ENCODE data around the gene ADAMTS17. TPM values are rescaled to one million over a fixed set of nuclear protein-coding genes. Genes with fewer than 3 reads are reported as not detected.

The ADAMTS17 gene
- total RNA-seq, 1 experiment from 2014 or later, result 1.6 TPM

DNA sequence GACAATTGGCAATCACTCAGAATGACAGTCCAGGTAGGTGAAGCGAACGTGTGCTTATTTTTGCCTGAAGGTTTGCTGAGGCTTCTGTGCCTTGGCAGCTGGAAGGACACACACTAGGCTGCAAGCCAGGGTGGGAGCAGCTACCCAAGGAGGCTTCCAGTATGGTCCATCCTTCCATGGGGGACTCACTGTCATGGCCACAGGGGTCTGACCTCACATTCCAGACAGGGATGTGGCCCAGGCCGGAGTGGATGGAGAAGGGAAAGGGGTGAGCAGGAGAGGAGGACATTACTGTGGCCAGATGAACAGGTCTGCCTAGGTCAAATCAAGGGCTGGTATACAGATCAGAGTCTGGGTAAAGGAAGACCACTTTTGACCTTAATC is 247.7 kb downstream of the ADAMTS17 start:
- no peaks in the 10 kb centered on the region for H3K36me3 ChIP-seq (ENCODE audit: control insufficient read depth, insufficient read depth, low read length)
- no peaks in the 10 kb centered on the region for H3K27me3 ChIP-seq (ENCODE audit: control insufficient read depth, insufficient read depth, low read length)
- ChIA-PET POLR2A (no interaction called here), CTCF (no interaction called here)
- DNase-seq (ENCODE audit: low read depth, low spot score) (no peak), ATAC-seq (no peak)
- H3K4me3 ChIP-seq (ENCODE audit: low read depth in 2 of 2, low read length in 2 of 2), result no peak overlapping the region
- TF ChIP-seq, protein P1, sequence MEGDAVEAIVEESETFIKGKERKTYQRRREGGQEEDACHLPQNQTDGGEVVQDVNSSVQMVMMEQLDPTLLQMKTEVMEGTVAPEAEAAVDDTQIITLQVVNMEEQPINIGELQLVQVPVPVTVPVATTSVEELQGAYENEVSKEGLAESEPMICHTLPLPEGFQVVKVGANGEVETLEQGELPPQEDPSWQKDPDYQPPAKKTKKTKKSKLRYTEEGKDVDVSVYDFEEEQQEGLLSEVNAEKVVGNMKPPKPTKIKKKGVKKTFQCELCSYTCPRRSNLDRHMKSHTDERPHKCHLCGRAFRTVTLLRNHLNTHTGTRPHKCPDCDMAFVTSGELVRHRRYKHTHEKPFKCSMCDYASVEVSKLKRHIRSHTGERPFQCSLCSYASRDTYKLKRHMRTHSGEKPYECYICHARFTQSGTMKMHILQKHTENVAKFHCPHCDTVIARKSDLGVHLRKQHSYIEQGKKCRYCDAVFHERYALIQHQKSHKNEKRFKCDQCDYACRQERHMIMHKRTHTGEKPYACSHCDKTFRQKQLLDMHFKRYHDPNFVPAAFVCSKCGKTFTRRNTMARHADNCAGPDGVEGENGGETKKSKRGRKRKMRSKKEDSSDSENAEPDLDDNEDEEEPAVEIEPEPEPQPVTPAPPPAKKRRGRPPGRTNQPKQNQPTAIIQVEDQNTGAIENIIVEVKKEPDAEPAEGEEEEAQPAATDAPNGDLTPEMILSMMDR (IDR thresholded peaks at IDR 0.05), result no peak
- TF ChIP-seq POLR2AphosphoS5 (IDR thresholded peaks at IDR 0.05; ENCODE audit: low read depth, low read length) (no peak), SIN3A (IDR thresholded peaks at IDR 0.05; ENCODE audit: borderline replicate concordance, insufficient read depth, low read depth, low read length) (no peak), TCF7L2 (IDR thresholded peaks at IDR 0.05; ENCODE audit: low read depth, low read length) (no peak)
- TF ChIP-seq, protein P2, sequence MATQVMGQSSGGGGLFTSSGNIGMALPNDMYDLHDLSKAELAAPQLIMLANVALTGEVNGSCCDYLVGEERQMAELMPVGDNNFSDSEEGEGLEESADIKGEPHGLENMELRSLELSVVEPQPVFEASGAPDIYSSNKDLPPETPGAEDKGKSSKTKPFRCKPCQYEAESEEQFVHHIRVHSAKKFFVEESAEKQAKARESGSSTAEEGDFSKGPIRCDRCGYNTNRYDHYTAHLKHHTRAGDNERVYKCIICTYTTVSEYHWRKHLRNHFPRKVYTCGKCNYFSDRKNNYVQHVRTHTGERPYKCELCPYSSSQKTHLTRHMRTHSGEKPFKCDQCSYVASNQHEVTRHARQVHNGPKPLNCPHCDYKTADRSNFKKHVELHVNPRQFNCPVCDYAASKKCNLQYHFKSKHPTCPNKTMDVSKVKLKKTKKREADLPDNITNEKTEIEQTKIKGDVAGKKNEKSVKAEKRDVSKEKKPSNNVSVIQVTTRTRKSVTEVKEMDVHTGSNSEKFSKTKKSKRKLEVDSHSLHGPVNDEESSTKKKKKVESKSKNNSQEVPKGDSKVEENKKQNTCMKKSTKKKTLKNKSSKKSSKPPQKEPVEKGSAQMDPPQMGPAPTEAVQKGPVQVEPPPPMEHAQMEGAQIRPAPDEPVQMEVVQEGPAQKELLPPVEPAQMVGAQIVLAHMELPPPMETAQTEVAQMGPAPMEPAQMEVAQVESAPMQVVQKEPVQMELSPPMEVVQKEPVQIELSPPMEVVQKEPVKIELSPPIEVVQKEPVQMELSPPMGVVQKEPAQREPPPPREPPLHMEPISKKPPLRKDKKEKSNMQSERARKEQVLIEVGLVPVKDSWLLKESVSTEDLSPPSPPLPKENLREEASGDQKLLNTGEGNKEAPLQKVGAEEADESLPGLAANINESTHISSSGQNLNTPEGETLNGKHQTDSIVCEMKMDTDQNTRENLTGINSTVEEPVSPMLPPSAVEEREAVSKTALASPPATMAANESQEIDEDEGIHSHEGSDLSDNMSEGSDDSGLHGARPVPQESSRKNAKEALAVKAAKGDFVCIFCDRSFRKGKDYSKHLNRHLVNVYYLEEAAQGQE (IDR thresholded peaks at IDR 0.05; ENCODE audit: insufficient read depth in 1 of 2, low read depth in 2 of 2, low read length in 1 of 2), result no peak
- in situ Hi-C loops (cut with HindIII; ENCODE audit: low pct_unique_long_range_greater_than_20kb, low sequenced_read_pairs), result no loop called here
- intact Hi-C loops (cut with micrococcal nuclease; ENCODE audit: unreplicated experiment), result no loop called here
- no TSS peak for BruUV-seq (replicated peaks)
- no peaks in the 10 kb centered on the region for H3K9me3 ChIP-seq (ENCODE audit: control insufficient read depth, insufficient read depth, low read depth, low read length)
- H3K4me1 ChIP-seq (ENCODE audit: control insufficient read depth, insufficient read depth, low read length), result no peaks in the 10 kb centered on the region
- H3K27ac ChIP-seq (ENCODE audit: low read length), result no peak overlapping the region

DNA sequence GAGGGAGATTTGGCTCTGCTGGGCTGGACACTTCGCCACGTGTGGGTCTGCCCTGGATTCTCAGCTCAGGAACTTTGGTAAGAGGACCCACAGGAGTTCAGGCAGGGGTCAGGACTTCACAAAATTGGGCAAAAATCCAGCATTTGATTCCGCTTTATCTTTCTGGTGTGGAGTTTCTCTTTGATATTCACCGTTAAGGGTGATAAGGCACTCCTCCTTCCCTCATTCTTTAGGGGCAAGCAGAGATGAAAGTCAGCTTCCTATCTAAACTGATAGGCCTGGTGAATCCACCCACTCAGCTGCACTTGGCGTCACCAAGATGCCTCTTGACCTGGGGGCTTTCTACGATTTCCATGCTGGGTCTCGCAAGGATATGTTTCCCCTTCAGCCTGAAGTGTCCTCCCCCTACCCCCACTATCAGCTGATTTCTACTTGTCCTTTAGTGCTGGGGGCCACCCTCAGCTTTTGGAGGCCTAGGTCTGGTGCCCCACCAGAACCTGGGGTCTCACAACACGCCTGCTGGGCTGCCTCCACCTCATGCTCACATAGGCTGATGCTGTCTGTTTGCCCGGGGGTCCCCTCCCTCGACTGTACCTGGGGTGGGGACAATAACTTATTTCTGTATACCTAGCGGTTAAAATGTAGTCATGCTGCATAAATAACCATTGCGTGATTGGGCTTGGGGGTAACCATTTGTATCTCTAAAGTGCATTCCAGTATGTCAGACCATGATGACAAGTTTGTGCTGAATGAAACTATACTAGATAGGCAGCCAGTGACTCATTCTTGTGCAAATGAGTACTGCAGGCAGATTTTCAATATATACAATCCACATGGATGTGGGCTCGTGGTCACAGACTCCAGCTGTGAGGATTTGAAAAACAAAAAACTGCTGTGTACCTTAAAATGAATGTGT is 248.3 kb downstream of the ADAMTS17 start:
- H3K27me3 ChIP-seq (ENCODE audit: control insufficient read depth, insufficient read depth, low read length), result no peaks in the 10 kb centered on the region

More for the DNA sequence above, 248.3 kb downstream of the ADAMTS17 start:
- Histone ChIP-seq H3K9me3 (ENCODE audit: control insufficient read depth, insufficient read depth, low read depth, low read length) (no peaks in the 10 kb centered on the region), H3K36me3 (ENCODE audit: control insufficient read depth, insufficient read depth, low read length) (no peaks in the 10 kb centered on the region), H3K27ac (ENCODE audit: low read length) (no peak overlapping the region), H3K4me3 (ENCODE audit: low read depth in 2 of 2, low read length in 2 of 2) (no peak overlapping the region), H3K4me1 (ENCODE audit: control insufficient read depth, insufficient read depth, low read length) (no peaks in the 10 kb centered on the region)
- TF ChIP-seq, protein P1 (IDR thresholded peaks at IDR 0.05), result no peak
- TF ChIP-seq, protein P2 (IDR thresholded peaks at IDR 0.05; ENCODE audit: insufficient read depth in 1 of 2, low read depth in 2 of 2, low read length in 1 of 2), result no peak
- no peak for TF ChIP-seq TCF7L2 (IDR thresholded peaks at IDR 0.05; ENCODE audit: low read depth, low read length)
- TF ChIP-seq SIN3A (IDR thresholded peaks at IDR 0.05; ENCODE audit: borderline replicate concordance, insufficient read depth, low read depth, low read length), result no peak
- TF ChIP-seq POLR2AphosphoS5 (IDR thresholded peaks at IDR 0.05; ENCODE audit: low read depth, low read length), result no peak
- ChIA-PET POLR2A (no interaction called here), CTCF (no interaction called here)
- DNase-seq (ENCODE audit: low read depth, low spot score) (no peak), ATAC-seq (no peak)
- intact Hi-C loops (cut with micrococcal nuclease; ENCODE audit: unreplicated experiment) (no loop called here), in situ Hi-C loops (cut with HindIII; ENCODE audit: low pct_unique_long_range_greater_than_20kb, low sequenced_read_pairs) (no loop called here)
- BruUV-seq (replicated peaks), result no TSS peak
